Measurements from ENCODE around the gene CCR5AS.
"Not testable (repeated sequence)": the region's sequence is repeated elsewhere in the genome, so short reads cannot be mapped to it uniquely, and the experiment has no call there.

Gene CCR5AS

DNA sequence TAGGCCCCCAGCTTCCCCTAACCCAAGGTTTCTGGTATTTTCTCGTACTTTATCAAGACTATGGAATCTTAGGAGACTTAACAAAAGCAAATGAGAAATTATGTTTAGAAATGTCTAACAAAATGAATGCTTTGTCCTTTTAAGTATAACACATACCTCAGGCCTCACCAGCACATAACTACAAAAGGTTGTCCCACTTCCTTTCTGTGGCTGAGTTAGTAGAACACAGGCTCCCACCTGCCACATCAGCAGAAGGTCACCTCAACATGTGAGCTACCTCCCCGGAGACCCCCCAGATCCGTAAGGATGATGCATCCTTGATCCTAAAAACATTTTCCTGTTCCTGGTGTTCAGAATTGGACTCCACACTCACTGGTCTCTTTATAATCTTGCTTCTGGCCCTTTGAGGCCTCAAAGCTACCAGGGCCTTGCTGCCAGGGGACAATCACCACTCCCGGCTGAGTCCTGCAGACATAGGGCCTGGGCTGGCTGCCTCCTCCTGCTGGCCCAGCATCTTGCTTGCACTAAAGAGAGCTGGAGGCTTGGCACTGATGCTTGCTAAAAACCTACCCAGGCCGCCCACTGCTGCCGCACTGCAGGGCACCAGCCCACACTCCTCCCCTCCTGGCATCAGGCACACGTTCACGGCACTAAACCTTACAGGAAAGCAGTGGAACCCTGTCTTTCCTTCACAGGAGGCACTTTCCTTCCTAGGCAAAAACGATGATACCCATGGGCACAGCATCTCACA is 3.0 kb upstream of the CCR5AS start:
- H3K9me3 Mint-ChIP-seq = no peaks in the 10 kb centered on the region
- peaks cover 22 to 52% (median 38%) of the 10 kb centered on the region in 4 donors for H3K4me1 Mint-ChIP-seq
- peaks cover 0 to 1% (median 0%) of the 10 kb centered on the region in 5 donors for H3K27me3 Mint-ChIP-seq
- H3K36me3 Mint-ChIP-seq = no peaks in the 10 kb centered on the region
- POLR2A ChIA-PET = no interaction called here
- DNase-seq (peak in 1 of 10 donors; percentile 9), ATAC-seq (peak in 1 of 2 donors; percentile 26)
- H3K4me3 Mint-ChIP-seq = peak overlapping the region in 8 of 10 donors; percentile 21 to 57 (median 38)
- peak overlapping the region in 7 of 10 donors; percentile 12 to 70 (median 44) for H3K27ac Mint-ChIP-seq

DNA sequence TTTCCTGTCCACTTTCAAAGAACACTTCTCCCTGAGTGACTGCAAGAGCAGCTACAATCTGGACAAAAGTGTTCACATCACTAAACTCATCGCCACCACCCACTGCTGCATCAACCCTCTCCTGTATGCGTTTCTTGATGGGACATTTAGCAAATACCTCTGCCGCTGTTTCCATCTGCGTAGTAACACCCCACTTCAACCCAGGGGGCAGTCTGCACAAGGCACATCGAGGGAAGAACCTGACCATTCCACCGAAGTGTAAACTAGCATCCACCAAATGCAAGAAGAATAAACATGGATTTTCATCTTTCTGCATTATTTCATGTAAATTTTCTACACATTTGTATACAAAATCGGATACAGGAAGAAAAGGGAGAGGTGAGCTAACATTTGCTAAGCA is 2.0 kb upstream of the CCR5AS start:
- peak overlapping the region in 3 of 10 donors; percentile 6 to 53 (median 19) for H3K27ac Mint-ChIP-seq
- H3K4me1 Mint-ChIP-seq = peaks cover 25 to 57% (median 38%) of the 10 kb centered on the region in 4 donors
- no peaks in the 10 kb centered on the region for H3K36me3 Mint-ChIP-seq
- ATAC-seq (no peak), DNase-seq (no peak)
- H3K4me3 Mint-ChIP-seq = peak overlapping the region in 6 of 10 donors; percentile 7 to 86 (median 22)
- H3K27me3 Mint-ChIP-seq = peaks cover 0 to 1% (median 0%) of the 10 kb centered on the region in 5 donors
- H3K9me3 Mint-ChIP-seq = no peaks in the 10 kb centered on the region
- POLR2A ChIA-PET = no interaction called here

DNA sequence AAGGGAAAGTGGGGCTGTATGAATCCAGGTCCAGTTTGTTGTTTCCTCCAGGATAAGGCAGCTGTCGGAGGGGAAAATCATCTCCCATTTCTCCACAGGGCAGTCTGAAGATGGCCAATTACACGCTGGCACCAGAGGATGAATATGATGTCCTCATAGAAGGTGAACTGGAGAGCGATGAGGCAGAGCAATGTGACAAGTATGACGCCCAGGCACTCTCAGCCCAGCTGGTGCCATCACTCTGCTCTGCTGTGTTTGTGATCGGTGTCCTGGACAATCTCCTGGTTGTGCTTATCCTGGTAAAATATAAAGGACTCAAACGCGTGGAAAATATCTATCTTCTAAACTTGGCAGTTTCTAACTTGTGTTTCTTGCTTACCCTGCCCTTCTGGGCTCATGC is 1.1 kb upstream of the CCR5AS start:
- H3K36me3 Mint-ChIP-seq = no peaks in the 10 kb centered on the region
- peaks cover 25 to 57% (median 38%) of the 10 kb centered on the region in 4 donors for H3K4me1 Mint-ChIP-seq
- H3K4me3 Mint-ChIP-seq = peak overlapping the region; percentile 81 to 90 (median 86)
- POLR2A ChIA-PET = interaction anchor here (0.6 to 0.9 kb wide), 2 partner anchors 13 to 547 kb away, joined by 3 read pairs; no protein-coding TSS in a partner anchor
- H3K27ac Mint-ChIP-seq = peak overlapping the region in 9 of 10 donors; percentile 27 to 94 (median 90)
- H3K9me3 Mint-ChIP-seq = peaks cover 0 to 1% (median 0%) of the 10 kb centered on the region in 9 donors
- ATAC-seq (no peak), DNase-seq (no peak)
- peaks cover 0 to 2% (median 1%) of the 10 kb centered on the region in 5 donors for H3K27me3 Mint-ChIP-seq

DNA sequence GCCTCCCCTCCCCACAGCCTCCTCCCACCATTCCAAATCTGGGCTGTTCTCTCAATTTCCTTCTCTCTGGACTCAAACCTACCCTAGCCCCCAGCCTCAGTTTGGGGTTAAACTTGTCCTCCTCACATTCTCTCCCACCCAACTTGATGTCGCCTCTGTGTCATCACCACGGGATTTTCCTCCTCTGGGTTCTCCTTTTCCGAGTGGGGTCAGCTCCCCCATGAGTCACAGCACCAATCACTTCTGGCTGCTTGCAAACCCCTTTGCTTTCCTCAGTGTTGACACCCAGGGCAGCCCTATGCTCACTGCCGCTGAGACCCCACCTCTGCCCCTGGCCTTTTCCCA is 451 bp downstream of the CCR5AS start:
- ATAC-seq (no peak), DNase-seq (no peak)
- Mint-ChIP-seq H3K4me1 (peaks cover 25 to 57% (median 38%) of the 10 kb centered on the region in 4 donors), H3K27me3 (peaks cover 0 to 5% (median 1%) of the 10 kb centered on the region in 5 donors), H3K36me3 (no peaks in the 10 kb centered on the region), H3K4me3 (peak overlapping the region in 9 of 10 donors; percentile 81 to 90 (median 86)), H3K27ac (peak overlapping the region in 9 of 10 donors; percentile 82 to 96 (median 90)), H3K9me3 (peaks cover 0 to 3% (median 0%) of the 10 kb centered on the region in 9 donors)
- POLR2A ChIA-PET = interaction anchor here (0.8 kb wide), 1 partner anchor 18 kb away, joined by 6 read pairs; no protein-coding TSS in a partner anchor

DNA sequence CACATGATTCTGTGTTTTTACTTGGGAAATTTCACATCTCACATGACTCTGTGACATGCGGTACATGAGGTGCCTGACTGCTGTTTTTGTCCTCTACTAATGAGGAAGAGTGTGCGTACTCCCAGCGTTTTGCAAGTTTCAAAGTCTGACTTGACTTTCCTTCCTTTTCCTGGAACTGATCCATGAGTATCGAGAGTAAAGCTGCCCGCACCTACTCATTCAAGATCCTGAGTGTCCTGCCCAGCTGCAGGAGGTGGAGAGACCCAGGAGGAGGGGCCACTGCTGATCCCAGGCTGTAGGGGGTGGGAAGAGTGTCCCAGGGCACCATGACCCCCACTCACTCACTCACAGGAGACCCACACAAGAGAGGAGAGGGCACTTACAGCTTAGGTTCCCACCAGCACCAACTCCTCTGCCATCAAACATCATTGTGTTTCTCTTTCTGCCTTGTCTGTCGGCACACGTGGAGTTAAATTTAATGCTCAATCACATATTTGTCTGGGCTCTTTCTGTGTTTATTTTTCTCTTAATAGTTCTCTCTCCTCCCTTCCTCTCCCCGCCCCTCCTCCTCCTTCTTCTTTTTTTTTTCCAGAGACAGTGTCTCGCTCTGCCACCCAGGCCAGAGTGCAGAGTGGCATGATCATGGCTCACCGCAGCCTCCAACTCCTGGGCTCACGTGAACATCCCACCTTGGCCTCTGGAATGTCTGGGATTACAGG is 1.4 kb downstream of the CCR5AS start:
- Mint-ChIP-seq H3K36me3 (no peaks in the 10 kb centered on the region), H3K4me1 (peaks cover 25 to 57% (median 38%) of the 10 kb centered on the region in 4 donors), H3K4me3 (peak overlapping the region in 1 of 10 donors; percentile 40), H3K27ac (peak overlapping the region in 3 of 10 donors; percentile 13 to 90 (median 18)), H3K9me3 (peaks cover 0 to 3% (median 0%) of the 10 kb centered on the region in 9 donors), H3K27me3 (peaks cover 0 to 5% (median 1%) of the 10 kb centered on the region in 5 donors)
- POLR2A ChIA-PET = no interaction called here
- ATAC-seq = no peak
- no peak for DNase-seq

DNA sequence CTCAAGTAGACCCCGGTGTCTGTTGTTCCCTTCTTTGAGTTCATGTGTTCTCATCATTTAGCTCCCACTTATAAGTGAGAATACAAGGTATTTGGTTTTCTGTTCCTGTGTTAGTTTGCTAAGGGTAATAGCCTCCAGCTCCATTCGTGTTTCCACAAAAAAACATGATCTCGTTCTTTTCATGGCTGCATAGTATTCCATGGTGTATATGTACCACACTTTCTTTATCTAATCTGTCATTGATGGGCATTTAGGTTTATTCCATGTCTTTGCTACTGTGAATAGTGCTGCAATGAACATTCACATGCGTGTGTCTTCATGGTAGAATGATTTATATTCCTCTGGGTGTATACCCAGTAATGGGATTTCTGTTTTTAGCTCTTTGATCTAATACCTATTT is 4.0 kb downstream of the CCR5AS start:
- DNase-seq, POLR2A ChIA-PET, H3K36me3 Mint-ChIP-seq, H3K27ac Mint-ChIP-seq, H3K9me3 Mint-ChIP-seq, ATAC-seq, H3K4me3 Mint-ChIP-seq, H3K27me3 Mint-ChIP-seq: not testable (repeated sequence)
- peaks cover 14 to 35% (median 15%) of the 10 kb centered on the region in 4 donors for H3K4me1 Mint-ChIP-seq

DNA sequence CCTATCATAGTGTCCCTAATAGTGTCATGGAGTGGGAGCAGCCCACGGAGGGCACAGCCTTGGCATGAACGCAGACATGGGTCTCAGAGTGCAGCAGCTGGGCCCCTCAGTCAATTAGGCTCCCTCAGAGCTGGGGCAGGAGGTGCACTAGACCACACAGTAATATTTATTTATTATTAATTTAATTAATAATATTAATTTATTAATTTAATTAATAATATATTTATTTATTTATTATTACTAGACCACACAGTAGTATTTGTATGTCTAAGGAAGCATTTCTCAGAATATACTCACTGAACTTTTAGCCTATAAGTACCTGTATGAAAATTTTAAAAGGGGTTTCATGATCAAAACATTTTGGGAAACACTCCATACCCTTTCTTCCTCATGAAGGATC is 5.3 kb downstream of the CCR5AS start:
- H3K4me3 Mint-ChIP-seq = no peak overlapping the region
- POLR2A ChIA-PET = no interaction called here
- no peaks in the 10 kb centered on the region for H3K36me3 Mint-ChIP-seq
- DNase-seq (no peak), ATAC-seq (no peak)
- H3K27me3 Mint-ChIP-seq = peaks cover 0 to 4% (median 1%) of the 10 kb centered on the region in 5 donors
- peaks cover 2 to 25% (median 5%) of the 10 kb centered on the region in 4 donors for H3K4me1 Mint-ChIP-seq
- H3K27ac Mint-ChIP-seq = no peak overlapping the region
- peaks cover 0 to 3% (median 0%) of the 10 kb centered on the region in 9 donors for H3K9me3 Mint-ChIP-seq

DNA sequence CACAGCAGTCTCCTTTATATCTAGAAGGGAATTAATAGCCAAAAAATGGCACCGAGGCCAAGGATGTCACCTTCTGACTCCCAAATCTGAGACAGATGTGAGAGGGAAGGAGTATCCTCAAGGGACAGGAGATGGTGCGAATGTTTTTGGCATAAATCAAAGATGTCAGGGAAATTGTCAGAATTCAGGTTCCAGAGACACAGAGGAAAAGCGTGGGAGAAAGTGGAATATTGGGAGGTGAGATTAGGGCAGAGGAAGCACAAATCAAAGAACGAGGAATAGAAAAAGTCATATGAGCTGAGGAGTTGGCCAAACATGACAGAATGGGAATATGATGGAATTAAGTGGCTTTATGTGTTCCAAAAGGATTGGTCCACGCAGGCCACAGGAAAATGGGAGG is 6.0 kb downstream of the CCR5AS start:
- Mint-ChIP-seq H3K4me1 (peaks cover 0 to 24% (median 2%) of the 10 kb centered on the region in 4 donors), H3K9me3 (peaks cover 0 to 3% (median 0%) of the 10 kb centered on the region in 9 donors), H3K4me3 (no peak overlapping the region), H3K36me3 (no peaks in the 10 kb centered on the region), H3K27ac (no peak overlapping the region), H3K27me3 (peaks cover 0 to 4% (median 1%) of the 10 kb centered on the region in 5 donors)
- ATAC-seq (no peak), DNase-seq (no peak)
- POLR2A ChIA-PET = no interaction called here

DNA sequence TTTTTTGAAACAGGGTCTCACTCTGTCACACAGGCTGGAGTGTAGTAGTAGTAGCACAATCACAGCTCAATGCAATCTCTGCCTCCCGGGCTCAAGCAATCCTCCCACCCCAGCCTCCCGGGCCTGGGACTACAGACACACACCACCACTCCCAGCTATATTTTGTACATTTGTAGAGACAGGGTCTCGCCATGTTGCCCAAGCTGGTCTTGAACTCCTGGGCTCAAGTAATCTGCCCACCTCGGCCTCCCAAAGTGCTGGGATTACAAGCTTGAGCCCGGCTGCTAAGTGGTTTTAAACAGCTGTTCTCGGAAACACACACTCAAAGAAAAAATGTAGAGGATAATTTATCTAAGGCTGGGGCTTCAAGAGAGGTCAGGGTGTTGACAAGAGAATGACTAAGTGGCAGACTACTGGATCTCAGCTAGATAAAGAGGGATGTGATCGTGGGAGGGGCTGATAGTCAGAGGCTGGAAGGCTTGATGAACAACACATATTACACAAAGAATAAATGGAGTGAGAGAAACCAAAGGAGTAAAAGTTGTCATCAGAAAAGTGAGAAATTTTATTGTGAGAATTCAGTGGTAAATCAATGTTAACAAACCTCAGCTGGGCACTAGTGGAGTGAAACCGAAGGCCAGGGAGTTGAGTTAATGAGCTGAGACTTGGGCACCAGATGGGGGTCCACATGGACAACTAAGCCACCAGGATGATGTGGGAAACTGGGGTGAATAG is 6.7 kb downstream of the CCR5AS start:
- peaks cover 0 to 19% (median 1%) of the 10 kb centered on the region in 4 donors for H3K4me1 Mint-ChIP-seq
- H3K27ac Mint-ChIP-seq = no peak overlapping the region
- no peaks in the 10 kb centered on the region for H3K36me3 Mint-ChIP-seq
- no peak overlapping the region for H3K4me3 Mint-ChIP-seq
- ATAC-seq (no peak), DNase-seq (no peak)
- POLR2A ChIA-PET = no interaction called here
- H3K27me3 Mint-ChIP-seq = peaks cover 0 to 4% (median 1%) of the 10 kb centered on the region in 5 donors
- peaks cover 0 to 3% (median 0%) of the 10 kb centered on the region in 9 donors for H3K9me3 Mint-ChIP-seq

DNA sequence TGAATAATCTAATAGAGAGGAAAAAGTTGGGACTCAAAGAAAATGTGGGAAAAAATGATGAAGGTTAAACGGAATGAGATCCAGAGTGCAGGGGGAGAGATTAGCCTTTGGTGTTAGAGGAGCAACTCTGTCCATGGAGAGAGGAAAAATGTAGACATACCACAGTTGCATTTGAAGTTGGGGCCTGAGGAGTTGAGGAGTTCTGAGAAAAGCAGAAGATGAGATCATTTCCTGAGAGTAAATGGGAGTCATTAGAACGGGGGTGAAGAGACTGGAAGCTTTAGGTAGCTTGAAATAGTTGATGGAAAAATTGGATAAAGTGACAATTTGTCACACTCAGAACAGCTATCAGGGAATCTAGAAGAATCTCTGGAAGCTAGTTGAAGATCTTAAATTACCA is 7.3 kb downstream of the CCR5AS start:
- no peaks in the 10 kb centered on the region for H3K36me3 Mint-ChIP-seq
- no peak overlapping the region for H3K27ac Mint-ChIP-seq
- H3K4me3 Mint-ChIP-seq = no peak overlapping the region
- H3K27me3 Mint-ChIP-seq = peaks cover 0 to 4% (median 3%) of the 10 kb centered on the region in 5 donors
- peaks cover 0 to 3% (median 0%) of the 10 kb centered on the region in 9 donors for H3K9me3 Mint-ChIP-seq
- H3K4me1 Mint-ChIP-seq = peaks cover 0 to 13% (median under 1%) of the 10 kb centered on the region in 4 donors
- DNase-seq (no peak), ATAC-seq (no peak)
- POLR2A ChIA-PET = no interaction called here

DNA sequence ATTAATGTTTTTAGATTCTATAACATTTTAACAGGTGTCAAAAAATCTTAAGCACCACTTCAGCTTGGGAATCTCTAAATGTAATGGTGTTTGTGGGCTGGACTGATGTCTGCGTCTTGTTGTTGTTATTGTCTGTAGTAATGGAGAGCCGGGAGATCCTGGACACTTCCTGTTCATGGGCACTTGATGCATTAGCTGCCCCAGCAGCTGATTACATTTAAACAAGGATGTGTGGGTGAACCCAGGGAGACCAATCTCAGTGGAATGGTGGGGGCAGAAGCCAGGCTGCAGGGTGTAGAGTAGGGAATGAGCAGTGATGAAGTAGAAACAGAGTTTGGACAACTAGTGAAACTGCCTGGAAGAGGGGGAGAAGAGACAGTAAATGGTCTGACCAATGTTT is 7.8 kb downstream of the CCR5AS start:
- H3K27me3 Mint-ChIP-seq = peaks cover 0 to 5% (median 3%) of the 10 kb centered on the region in 5 donors
- peaks cover 0 to 3% (median 0%) of the 10 kb centered on the region in 9 donors for H3K9me3 Mint-ChIP-seq
- peaks cover 0 to 14% (median 0%) of the 10 kb centered on the region in 4 donors for H3K4me1 Mint-ChIP-seq
- DNase-seq = no peak
- no peaks in the 10 kb centered on the region for H3K36me3 Mint-ChIP-seq
- no peak for ATAC-seq
- H3K27ac Mint-ChIP-seq = no peak overlapping the region
- POLR2A ChIA-PET = no interaction called here
- H3K4me3 Mint-ChIP-seq = no peak overlapping the region

DNA sequence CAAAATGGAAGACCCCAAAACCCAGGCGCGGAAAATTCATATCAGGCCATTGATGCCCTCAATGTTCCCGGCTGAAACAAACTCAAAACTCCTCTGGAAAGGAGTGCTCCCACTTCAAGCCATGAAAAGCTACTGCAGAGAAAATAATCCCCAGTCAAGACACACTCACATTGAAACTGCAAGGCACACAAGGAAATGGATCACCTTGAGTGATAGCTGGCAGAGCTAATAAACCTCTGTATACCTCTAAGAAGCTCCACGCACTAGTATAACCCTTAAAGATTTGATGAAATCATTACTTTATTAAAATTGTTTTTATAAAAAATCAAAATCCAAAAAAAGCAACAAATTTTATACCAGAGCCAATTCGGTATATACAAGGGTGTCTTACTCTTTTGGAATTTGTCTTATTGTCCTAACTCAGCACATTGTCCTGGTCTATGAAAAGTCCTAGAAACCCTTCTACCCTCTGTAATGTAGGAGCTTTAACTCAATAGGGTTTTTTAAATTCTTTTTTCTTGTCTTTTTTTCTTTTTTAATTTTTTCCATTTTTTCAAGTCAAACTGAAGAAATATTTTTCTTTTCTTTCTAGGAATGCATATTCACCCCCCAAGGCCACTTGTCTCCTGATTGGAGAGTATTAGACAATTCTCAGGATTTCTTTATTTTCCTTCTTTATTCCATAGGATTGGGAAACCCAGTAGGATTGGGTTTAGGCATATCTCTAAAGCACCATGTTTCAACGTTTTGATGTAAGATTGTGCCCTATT is 8.5 kb downstream of the CCR5AS start:
- no peak for ATAC-seq
- POLR2A ChIA-PET = no interaction called here
- peaks cover 0 to 3% (median 0%) of the 10 kb centered on the region in 9 donors for H3K9me3 Mint-ChIP-seq
- no peak overlapping the region for H3K4me3 Mint-ChIP-seq
- no peak overlapping the region for H3K27ac Mint-ChIP-seq
- no peaks in the 10 kb centered on the region for H3K36me3 Mint-ChIP-seq
- H3K27me3 Mint-ChIP-seq = peaks cover 0 to 5% (median 3%) of the 10 kb centered on the region in 5 donors
- no peak for DNase-seq
- H3K4me1 Mint-ChIP-seq = peaks cover 0 to 14% (median 0%) of the 10 kb centered on the region in 4 donors
